HG02973 (cell line): ENCODE results near the gene FAM216B.

ENCODE experiments used
- ATAC-seq: cut with Tn5 transposase; IDR thresholded peaks from one replicate; pipeline ENCODE4 v1.9.1; 2021; ENCODE audit warnings: moderate library complexity; ENCODE audit not compliant: unreplicated experiment

The FAM216B gene

GRCh38 chr13:42821437-42821836 is 40.1 kb downstream of the FAM216B start:
- no peak for ATAC-seq

- no peak for ATAC-seq
Measured at GRCh38 chr13:42832341-42833096, 51.1 kb downstream of the FAM216B start.

- ATAC-seq: no peak
Measured at GRCh38 chr13:42834946-42835345, 53.6 kb downstream of the FAM216B start.

GRCh38 chr13:42836930-42837690 is 55.7 kb downstream of the FAM216B start:
- ATAC-seq: no peak
